Transverse colon (tissue), 3 donors: ENCODE results near the gene EMILIN2.

Experiments used
- EP300 ChIP-seq: sonication (generic); formaldehyde crosslinking; IDR thresholded peaks from one replicate; pipeline ENCODE4 v1.6.1; 2017; ENCODE audit warnings: antibody characterized with exemption, low read depth
- POLR2A ChIP-seq: fragments of 450-650 bp; IDR thresholded peaks from one replicate; pipeline ENCODE4 v1.6.1; 2016; ENCODE audit warnings: antibody characterized with exemption, mild to moderate bottlenecking, moderate library complexity
- TF ChIP-seq, protein P1 (sequence below), 5 experiments: fragments of 200-600 bp in 3 of 5; fragments of 450-650 bp in 2 of 5; sonication (generic) in 3 of 5; IDR thresholded peaks; 1 replicate in 2 of 5; 2 replicates in 3 of 5; pipeline ENCODE4 v1.5.1; 2016 to 2017; ENCODE audit warnings: antibody characterized with exemption in 5 of 5, inconsistent platforms in 3 of 5, mild to moderate bottlenecking in 2 of 5, moderate library complexity in 1 of 5

DNA sequence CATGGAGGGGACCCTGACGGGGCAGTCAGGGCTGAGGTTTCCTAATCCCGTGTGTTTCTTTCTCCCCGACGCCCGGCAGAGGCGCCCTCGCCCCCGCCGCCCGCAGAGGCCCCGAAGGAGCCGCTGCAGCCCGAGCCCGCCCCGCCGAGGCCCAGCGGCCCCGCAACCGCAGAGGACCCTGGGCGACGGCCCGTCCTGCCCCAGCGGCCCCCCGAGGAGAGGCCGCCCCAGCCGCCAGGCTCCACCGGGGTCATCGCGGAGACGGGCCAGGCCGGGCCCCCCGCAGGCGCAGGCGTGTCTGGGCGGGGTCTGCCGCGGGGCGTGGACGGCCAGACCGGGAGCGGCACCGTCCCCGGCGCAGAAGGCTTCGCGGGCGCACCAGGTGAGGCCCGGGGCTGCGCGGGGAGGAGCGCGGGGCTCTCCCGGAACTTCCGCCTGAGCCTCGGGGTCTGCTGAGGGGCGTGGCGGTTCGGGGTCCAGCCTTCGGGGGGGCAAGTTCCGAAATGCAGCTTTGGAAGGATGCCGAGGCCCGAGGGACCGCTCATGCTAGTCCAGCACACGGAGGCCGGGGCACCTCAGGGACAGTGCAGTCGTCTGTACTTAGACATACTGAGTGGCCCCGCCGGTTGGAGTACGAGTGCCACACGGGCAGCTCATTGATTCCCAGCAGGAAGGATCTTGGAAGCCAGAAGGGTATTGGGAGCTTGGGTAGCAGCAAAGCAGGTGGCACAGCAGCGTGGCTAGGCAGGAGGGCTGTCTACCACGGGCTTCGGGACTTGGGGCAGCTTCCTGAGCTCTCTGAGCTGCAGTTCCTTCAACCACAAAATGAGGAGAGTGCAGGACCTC is 60.1 kb downstream of the EMILIN2 start:
- TF ChIP-seq, protein P1, sequence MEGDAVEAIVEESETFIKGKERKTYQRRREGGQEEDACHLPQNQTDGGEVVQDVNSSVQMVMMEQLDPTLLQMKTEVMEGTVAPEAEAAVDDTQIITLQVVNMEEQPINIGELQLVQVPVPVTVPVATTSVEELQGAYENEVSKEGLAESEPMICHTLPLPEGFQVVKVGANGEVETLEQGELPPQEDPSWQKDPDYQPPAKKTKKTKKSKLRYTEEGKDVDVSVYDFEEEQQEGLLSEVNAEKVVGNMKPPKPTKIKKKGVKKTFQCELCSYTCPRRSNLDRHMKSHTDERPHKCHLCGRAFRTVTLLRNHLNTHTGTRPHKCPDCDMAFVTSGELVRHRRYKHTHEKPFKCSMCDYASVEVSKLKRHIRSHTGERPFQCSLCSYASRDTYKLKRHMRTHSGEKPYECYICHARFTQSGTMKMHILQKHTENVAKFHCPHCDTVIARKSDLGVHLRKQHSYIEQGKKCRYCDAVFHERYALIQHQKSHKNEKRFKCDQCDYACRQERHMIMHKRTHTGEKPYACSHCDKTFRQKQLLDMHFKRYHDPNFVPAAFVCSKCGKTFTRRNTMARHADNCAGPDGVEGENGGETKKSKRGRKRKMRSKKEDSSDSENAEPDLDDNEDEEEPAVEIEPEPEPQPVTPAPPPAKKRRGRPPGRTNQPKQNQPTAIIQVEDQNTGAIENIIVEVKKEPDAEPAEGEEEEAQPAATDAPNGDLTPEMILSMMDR (IDR thresholded peaks at IDR 0.05) = peak in 1 of 5 experiments; percentile 14
- no peak for TF ChIP-seq EP300
- peak; percentile 10 for TF ChIP-seq POLR2A
